IPS-15b (cell line): ENCODE data around the gene NUDT13.

ENCODE experiments used
- H3K27me3 ChIP-seq: one replicate; pipeline ENCODE4 v1.6.1; 2013; ENCODE audit warnings: low read length; ENCODE audit not compliant: control insufficient read depth, insufficient read depth
- H3K36me3 ChIP-seq: one replicate; pipeline ENCODE4 v1.6.1; 2013; ENCODE audit warnings: low read length; ENCODE audit not compliant: control insufficient read depth, insufficient read depth
- H3K4me1 ChIP-seq: one replicate; pipeline ENCODE4 v1.6.1; 2013; ENCODE audit warnings: mild to moderate bottlenecking, low read length; ENCODE audit not compliant: control insufficient read depth, insufficient read depth
- H3K4me3 ChIP-seq: one replicate; pipeline ENCODE4 v1.5.1; 2013; ENCODE audit warnings: low read depth, low read length
- H3K9ac ChIP-seq: one replicate; pipeline ENCODE4 v1.6.1; 2013; ENCODE audit warnings: low read depth, mild to moderate bottlenecking, low read length
- H3K9me3 ChIP-seq: one replicate; pipeline ENCODE4 v1.6.1; 2013; ENCODE audit warnings: mild to moderate bottlenecking, low read length; ENCODE audit not compliant: control insufficient read depth, insufficient read depth

NUDT13 gene

DNA sequence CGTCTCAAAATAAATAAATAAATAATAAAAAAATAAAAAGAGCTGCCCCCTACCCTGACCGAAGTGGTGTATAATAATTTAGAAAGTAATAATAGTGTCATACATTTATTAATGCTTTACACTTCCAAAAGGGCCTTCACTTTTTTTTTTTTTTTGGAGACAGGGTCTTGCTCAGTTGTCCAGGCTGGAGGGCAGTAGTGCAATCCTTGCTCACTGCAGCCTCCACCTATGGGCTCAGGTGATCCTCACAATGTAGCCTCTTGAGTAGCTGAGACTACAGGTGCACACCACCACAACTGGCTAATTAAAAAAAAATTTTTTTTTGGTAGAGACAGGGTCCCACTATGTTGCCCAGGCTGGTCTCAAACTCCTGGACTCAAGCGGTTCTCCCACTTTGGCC is 59.1 kb downstream of the NUDT13 start:
- Histone ChIP-seq H3K9me3 (no peaks in the 10 kb centered on the region), H3K27me3 (no peaks in the 10 kb centered on the region), H3K4me1 (no peaks in the 10 kb centered on the region), H3K36me3 (no peaks in the 10 kb centered on the region), H3K9ac (no peak overlapping the region), H3K4me3 (no peak overlapping the region)

DNA sequence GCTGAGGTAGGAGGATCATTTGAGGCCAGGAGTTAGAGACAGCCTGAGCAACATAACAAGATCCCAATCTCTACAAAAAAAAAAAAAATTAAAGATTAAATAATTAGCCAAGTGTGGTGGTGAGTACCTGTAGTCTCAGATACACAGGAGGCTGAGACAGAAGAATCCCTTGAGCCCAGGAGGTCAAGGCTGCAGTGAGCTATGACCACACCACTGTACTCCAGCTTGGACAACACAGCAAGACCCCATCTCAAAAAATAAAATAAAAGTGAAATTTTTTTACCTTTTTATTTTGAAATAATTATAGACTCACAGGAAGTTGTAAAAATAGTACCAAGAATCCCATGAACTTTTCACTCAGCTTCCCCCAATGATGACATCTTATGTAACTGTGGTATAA is 62.6 kb downstream of the NUDT13 start:
- Histone ChIP-seq H3K27me3 (no peaks in the 10 kb centered on the region), H3K9me3 (no peaks in the 10 kb centered on the region), H3K9ac (no peak overlapping the region), H3K4me3 (no peak overlapping the region), H3K36me3 (no peaks in the 10 kb centered on the region), H3K4me1 (no peaks in the 10 kb centered on the region)

DNA sequence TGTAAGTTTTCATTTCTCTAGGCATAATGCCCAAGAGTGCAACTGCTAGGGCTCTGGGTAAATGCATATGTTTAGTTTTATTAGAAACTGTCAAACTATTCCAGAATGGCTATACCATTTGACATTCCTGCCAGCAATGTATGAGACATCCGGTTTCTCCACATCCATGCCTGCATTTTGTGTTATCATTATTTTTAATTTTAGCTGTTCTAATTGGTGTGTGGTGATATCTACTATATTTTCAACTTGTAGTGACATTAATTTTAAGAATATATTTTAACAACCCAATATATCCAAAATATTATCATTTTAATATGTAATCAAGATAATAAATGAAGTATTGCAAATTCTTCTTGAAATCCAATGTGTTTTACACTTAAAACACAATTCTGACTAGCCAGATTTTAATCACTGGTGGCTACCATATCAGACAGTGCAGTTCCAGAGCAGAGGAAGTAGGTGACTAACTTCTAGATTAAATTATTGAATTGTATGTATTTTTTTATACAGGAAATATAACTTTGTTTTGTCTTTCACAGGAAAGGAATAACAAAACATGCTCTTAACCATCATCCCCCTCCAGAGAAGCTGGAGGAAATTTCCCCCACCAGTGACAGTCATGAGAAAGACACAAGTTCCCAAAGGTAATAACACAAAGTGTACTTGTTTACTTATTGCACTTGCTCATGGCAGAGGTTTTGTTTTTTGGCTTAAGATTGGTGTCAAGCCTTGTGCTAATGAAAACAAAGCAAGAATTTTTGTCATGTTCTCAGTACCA is 64.1 kb downstream of the NUDT13 start:
- Histone ChIP-seq H3K9ac (no peak overlapping the region), H3K4me3 (no peak overlapping the region), H3K9me3 (no peaks in the 10 kb centered on the region), H3K4me1 (no peaks in the 10 kb centered on the region), H3K27me3 (no peaks in the 10 kb centered on the region), H3K36me3 (no peaks in the 10 kb centered on the region)
